ENCODE results near the gene MAST2.
A peak's percentile ranks its signal among the peaks of the same experiment; 100 is the strongest.
"Not testable (repeated sequence)": the region's sequence is repeated elsewhere in the genome, so short reads cannot be mapped to it uniquely, and the experiment has no call there.

Gene MAST2

GRCh38 chr1:46030876-46031660 lies 227.7 kb downstream of the MAST2 start:
- DNase-seq: no peak

DNA sequence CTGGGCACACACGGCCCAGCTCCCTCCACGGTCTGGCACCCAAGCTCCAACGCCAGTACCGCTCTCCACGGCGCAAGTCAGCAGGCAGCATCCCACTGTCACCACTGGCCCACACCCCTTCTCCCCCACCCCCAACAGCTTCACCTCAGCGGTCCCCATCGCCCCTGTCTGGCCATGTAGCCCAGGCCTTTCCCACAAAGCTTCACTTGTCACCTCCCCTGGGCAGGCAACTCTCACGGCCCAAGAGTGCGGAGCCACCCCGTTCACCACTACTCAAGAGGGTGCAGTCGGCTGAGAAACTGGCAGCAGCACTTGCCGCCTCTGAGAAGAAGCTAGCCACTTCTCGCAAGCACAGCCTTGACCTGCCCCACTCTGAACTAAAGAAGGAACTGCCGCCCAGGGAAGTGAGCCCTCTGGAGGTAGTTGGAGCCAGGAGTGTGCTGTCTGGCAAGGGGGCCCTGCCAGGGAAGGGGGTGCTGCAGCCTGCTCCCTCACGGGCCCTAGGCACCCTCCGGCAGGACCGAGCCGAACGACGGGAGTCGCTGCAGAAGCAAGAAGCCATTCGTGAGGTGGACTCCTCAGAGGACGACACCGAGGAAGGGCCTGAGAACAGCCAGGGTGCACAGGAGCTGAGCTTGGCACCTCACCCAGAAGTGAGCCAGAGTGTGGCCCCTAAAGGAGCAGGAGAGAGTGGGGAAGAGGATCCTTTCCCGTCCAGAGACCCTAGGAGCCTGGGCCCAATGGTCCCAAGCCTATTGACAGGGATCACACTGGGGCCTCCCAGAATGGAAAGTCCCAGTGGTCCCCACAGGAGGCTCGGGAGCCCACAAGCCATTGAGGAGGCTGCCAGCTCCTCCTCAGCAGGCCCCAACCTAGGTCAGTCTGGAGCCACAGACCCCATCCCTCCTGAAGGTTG lies 231.4 kb downstream of the MAST2 start:
- no peak for DNase-seq

GRCh38 chr1:46036894-46037839 lies 233.8 kb downstream of the MAST2 start:
- peak; percentile 84 for DNase-seq

- no peak for DNase-seq
Measured at GRCh38 chr1:46039571-46040052, 236.2 kb downstream of the MAST2 start.

DNA sequence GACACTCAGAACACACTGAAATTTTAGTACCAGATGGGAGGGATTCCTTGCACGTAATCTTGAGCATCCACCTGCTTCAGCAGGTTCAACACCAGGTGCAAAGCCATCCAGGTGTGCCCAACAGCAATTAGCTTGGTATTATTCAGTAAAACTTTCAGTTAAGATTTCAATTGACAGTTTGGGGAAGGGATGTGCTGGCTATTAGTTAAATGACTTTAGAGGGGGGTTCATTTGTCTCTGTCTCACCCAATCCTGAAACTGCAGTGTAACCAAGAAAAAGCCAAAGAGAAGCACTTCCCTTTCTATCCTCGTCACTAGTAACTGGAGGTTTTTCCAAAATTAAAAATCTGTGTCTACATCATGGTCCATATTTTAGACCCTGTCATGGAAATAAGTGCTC lies 238.1 kb downstream of the MAST2 start:
- DNase-seq: no peak

DNA sequence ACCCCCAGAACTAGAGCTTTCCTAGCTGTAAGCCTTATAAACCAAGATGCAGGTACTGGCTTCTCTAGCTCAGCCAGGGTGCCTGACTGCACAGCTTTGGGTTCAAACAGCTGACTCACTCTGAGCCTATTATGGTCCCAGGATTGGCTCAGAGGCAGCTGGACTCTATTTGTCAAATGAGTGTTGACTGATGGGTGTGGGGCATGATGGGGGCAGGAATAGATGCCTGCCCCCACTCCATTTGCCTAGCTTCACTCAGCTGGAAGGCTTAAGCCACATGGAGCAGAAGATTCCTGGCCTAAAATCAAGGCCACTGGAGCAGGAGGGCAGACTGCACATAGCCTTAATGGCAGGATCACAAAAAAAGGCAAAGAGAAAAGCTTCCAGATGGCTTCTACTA lies 238.6 kb downstream of the MAST2 start:
- no peak for DNase-seq

GRCh38 chr1:46043458-46044017 lies 240.1 kb downstream of the MAST2 start:
- no peak for DNase-seq

DNA sequence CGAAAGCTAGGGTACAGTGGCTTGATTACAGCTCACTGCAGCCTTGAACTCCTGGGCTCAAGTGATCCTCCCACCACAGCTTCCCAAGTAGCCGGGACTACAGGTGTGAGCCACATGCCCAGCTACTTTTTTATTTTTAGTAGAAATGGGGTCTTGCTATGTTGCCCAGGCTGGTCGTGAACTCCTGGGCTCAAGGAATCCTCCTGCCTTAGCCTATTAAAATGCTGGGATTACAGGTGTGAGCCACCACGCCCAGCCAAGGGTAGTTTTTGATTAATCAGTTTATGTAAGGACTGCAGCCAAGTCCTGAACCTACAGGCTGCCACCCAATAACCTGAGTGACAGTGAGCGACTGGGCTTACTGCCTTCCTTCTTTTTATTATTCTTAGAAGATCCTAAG lies 240.7 kb downstream of the MAST2 start:
- DNase-seq: no peak

DNA sequence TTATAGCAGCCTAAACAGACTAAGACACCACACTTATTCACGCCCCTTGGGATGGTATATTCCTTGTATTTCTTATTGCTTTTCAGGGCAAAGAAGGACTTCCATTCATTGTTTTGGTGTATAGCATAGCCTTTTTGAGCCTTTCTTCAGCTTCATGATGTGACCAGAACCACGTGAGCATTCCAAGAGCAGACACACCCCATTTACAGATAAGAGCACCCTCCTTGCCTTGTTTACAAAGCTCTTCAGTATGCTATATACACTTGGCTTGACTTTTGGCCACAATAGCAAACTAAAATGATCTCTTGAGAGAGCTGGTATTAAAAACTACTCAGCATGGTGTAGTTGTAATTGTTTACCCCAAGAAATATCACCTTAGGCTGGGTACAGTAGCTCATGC lies 250.3 kb downstream of the MAST2 start:
- DNase-seq: no peak

- no peak for DNase-seq
Measured at GRCh38 chr1:46056325-46056724, 252.9 kb downstream of the MAST2 start.

GRCh38 chr1:46057215-46057614 lies 253.8 kb downstream of the MAST2 start:
- DNase-seq: not testable (repeated sequence)

GRCh38 chr1:46057781-46058180 lies 254.4 kb downstream of the MAST2 start:
- DNase-seq: no peak

GRCh38 chr1:46058936-46059335 lies 255.5 kb downstream of the MAST2 start:
- DNase-seq: no peak

DNA sequence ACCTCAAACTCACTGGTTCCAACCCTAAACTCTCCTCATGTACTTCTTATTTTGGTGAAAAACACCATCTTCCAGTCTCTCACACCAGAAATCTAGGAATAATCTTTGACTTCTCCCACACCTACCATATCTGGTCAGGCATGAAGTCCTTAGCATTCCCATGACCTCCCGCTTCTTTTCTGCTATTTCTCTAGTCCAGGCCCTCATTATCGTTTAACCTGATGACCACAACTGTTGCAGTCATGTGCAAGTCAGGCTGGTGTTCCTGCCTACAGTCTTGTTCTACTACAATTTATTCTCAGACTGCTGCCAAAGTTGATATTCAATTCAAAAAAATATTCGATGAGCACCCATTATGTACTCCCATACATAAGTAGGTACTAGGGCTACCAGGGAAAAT lies 257.7 kb downstream of the MAST2 start:
- no peak for DNase-seq

DNA sequence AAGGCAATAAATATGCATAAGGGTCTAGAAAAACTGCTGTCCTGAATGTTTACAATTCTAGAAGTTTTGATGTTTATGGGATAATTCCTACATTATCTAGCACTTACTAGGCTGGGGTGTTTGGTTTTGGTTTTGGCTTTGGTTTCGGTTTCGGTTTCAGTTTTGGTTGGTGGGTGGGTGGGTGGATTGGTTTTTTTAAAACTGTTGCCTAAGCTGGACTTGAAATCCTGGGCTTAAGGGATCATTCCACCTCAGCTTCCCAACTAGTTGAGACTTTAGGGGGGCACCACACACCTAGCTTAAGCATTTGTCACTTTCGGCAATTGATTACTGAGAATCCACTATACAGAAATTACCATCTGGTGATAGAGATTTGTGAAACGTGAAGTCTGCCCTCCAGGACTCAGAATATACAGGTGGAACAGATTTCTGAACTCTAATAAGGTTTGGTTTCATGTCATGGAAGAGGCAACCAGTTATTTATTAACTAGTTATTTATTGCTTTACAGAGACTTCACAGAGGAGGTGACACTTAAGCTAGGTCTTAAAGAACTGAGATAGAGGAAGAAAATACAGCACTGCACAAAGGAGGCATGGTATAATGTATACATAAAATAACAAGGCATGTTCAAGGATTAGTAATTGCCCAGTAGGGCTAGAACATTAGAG lies 259.4 kb downstream of the MAST2 start:
- no peak for DNase-seq

GRCh38 chr1:46064708-46065107 lies 261.3 kb downstream of the MAST2 start:
- no peak for DNase-seq

- DNase-seq: no peak
Measured at GRCh38 chr1:46065405-46065804, 262.0 kb downstream of the MAST2 start.

GRCh38 chr1:46067652-46068051 lies 264.2 kb downstream of the MAST2 start:
- no peak for DNase-seq

GRCh38 chr1:46068525-46068924 lies 265.1 kb downstream of the MAST2 start:
- DNase-seq: no peak

GRCh38 chr1:46070164-46070814 lies 266.9 kb downstream of the MAST2 start:
- no peak for DNase-seq

- no peak for DNase-seq
Measured at GRCh38 chr1:46072975-46073374, 269.6 kb downstream of the MAST2 start.
